KOPT-K1 (cell line): ENCODE measurements around the gene HNRNPA3.
A peak's percentile ranks its signal among the peaks of the same experiment; 100 is the strongest.
"Not testable (repeated sequence)": the region's sequence is repeated elsewhere in the genome, so short reads cannot be mapped to it uniquely, and the experiment has no call there.

ENCODE experiments used
- H3K27ac ChIP-seq: fragments of 200-600 bp; sonication (generic); 2 replicates; pipeline ENCODE4 v1.5.1; 2016; ENCODE audit warnings: antibody characterized with exemption, mild to moderate bottlenecking, low read depth, low read length; ENCODE audit not compliant: poor library complexity, severe bottlenecking
- H3K36me3 ChIP-seq: fragments of 200-600 bp; sonication (generic); 2 replicates; pipeline ENCODE4 v1.5.1; 2017; ENCODE audit warnings: antibody characterized with exemption, mild to moderate bottlenecking, low read length, moderate library complexity; ENCODE audit not compliant: insufficient read depth
- H3K9me3 ChIP-seq: fragments of 200-600 bp; sonication (generic); 2 replicates; pipeline ENCODE4 v1.5.1; 2017; ENCODE audit warnings: antibody characterized with exemption, low read length, mild to moderate bottlenecking; ENCODE audit not compliant: insufficient read depth, poor library complexity, severe bottlenecking

HNRNPA3 gene

DNA sequence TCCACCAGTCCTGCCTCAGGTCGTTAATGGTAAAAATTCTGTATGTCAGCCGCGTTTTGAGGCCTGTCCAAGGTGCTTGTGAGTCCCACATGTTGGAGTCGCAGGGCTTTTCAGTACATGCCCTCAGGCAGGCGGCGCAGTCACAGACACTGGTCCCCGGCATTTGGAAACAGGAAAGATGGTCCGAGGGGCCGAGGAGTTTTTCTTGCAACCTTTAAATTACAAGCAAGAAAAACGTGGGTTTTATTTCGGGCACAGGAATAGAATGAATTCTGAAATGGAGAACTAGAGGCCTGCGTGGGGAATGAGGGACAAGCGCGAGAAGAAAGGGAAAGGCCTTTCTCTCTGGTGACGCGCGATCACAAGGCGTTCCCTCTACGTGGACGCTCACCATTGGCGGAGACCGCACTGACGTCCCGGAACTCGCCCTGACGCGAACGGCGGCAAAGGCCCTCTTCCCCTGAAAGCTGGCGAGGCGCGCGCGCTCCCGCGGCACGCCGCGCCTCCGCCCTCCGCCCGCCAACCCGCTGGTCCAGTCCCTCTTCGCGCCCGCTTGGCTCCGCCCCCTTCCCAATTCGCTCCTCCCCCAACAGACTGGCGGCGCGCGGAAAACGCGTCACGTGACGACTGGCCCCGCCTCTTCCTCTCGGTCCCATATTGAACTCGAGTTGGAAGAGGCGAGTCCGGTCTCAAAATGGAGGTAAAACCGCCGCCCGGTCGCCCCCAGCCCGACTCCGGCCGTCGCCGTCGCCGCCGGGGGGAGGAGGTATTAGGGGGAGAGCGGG is at the start of gene HNRNPA3:
Gene HNRNPA3, plus strand, starts transcription at position 689 of the 785 bp plus-strand sequence. Its CDS starts 6 bp downstream, at position 695.
- peaks cover 36% of the 10 kb centered on the region for H3K36me3 ChIP-seq
- no peaks in the 10 kb centered on the region for H3K9me3 ChIP-seq
- peak within 1 kb of the TSS; percentile 86 for H3K27ac ChIP-seq

- no peak overlapping the region for H3K27ac ChIP-seq
These were observed 48.5 kb upstream of the HNRNPA3 start for GRCh38 chr2:177164131-177164530.

DNA sequence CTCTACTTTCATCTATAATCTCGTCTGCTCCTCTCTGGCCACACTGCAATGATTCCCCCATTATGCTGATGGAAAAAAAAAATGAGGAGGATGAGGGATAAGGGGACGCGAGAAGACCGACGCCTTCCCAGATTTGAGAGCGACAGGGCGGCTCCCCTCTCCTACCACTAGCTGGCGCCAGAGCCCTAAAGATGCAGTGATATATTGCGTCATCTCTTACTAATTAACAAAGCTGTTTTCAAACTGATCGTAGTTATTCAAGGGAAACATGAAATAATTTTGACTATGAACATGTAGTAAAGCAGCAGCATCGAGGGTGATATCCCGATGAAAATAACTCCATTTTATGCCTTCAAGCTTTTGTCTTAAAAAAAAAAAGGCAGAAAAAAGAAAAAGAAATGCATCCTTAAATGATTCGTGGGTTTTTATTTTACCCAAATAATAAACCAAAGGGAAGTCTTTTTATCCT is 48.0 kb upstream of the HNRNPA3 start:
- no peaks in the 10 kb centered on the region for H3K36me3 ChIP-seq
- H3K27ac ChIP-seq, result no peak overlapping the region
- H3K9me3 ChIP-seq, result no peaks in the 10 kb centered on the region

More at GRCh38 chr2:177164131-177164530, 48.5 kb upstream of the HNRNPA3 start:
- Histone ChIP-seq H3K9me3 (no peaks in the 10 kb centered on the region), H3K36me3 (no peaks in the 10 kb centered on the region)

GRCh38 chr2:177165061-177165583 is 47.5 kb upstream of the HNRNPA3 start:
- H3K9me3 ChIP-seq, result no peaks in the 10 kb centered on the region
- no peak overlapping the region for H3K27ac ChIP-seq
- H3K36me3 ChIP-seq, result no peaks in the 10 kb centered on the region

GRCh38 chr2:177165721-177166711 is 46.6 kb upstream of the HNRNPA3 start:
- Histone ChIP-seq H3K9me3 (no peaks in the 10 kb centered on the region), H3K36me3 (no peaks in the 10 kb centered on the region), H3K27ac (no peak overlapping the region)

GRCh38 chr2:177169810-177170514 is 42.6 kb upstream of the HNRNPA3 start:
- Histone ChIP-seq H3K36me3 (no peaks in the 10 kb centered on the region), H3K27ac (no peak overlapping the region), H3K9me3 (no peaks in the 10 kb centered on the region)

DNA sequence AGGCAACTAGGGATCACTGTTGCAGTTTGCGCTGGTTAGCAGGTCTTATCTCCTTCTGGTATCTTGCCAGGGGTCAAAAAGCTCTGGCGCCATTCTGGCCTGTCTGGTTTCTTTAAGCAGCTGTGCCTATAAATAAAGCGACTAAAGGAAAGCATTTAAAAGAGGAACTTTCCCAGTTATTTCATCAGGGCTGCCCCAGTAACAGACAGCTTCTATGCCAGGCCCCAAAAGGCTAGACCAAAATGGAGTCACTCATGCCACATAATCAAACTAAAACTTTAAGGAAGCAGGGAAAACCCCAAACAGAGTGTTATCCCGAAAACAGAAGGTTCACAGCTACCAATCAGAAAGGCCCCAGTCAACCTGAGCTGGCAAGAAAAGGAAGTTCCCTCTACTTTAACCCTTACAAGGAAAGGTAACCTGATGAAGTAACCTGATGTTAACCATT is 41.2 kb upstream of the HNRNPA3 start:
- H3K9me3 ChIP-seq, result no peaks in the 10 kb centered on the region
- H3K27ac ChIP-seq, result no peak overlapping the region
- H3K36me3 ChIP-seq, result no peaks in the 10 kb centered on the region

DNA sequence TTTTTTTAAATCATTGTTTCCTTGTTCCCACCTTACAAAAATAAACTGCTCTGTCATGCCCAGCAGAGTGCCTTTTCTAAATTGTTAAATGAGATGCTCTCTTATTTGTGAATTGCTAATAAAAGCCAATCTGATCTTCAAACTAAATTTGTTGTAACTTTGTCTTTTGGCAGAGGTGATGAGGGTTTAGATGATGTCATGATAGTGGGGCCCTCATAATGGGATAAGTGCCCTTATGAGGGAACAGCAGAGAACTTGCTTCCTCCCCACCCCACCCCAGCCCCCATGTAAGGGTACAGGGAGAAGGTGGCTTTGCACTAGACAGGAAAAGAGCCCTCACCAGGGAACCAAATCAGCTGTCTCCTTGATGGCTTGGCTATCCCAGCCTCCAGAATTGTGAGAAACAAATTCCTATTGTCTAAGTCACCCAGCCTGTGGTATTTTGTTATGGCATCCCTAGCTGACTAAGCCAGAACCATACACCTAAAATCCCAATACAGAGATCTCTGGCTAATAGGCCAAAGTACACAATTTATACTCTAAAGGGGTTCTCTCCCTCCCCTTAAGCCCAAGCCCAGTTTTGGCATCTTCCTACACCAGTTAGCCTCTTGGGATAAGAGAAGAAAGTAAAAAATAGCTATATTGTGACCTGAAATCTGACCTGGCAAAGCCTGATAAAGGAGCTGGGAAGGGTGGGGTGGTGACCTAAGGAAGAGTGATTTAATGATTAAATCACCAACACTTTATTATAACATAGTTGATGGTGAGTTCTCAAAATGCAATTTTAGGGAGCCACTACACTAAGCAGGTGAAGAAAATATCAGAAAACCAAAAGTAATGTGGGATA is 40.3 kb upstream of the HNRNPA3 start:
- Histone ChIP-seq H3K27ac (no peak overlapping the region), H3K9me3 (no peaks in the 10 kb centered on the region), H3K36me3 (no peaks in the 10 kb centered on the region)

DNA sequence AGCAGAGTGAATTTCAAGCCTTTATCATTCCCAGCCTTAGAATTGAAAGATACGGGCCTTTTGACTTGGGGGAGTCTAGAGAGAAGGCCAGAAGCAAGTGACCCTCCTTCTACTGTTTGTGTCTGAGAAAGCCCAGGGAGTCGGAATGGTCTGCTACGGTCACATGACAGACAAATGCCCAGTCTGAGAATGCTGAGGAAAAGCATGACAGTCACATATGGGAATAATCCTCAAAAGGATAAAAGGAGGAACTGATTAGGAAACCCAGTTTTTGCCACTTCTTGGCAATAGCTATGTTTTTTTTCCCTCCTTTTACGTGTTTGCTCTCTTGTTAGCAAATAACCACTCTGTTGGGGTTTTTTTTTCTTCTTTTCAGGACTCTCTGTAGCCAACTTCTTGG is 38.1 kb upstream of the HNRNPA3 start:
- Histone ChIP-seq H3K9me3 (no peaks in the 10 kb centered on the region), H3K27ac (no peak overlapping the region), H3K36me3 (no peaks in the 10 kb centered on the region)

GRCh38 chr2:177175917-177176668 is 36.5 kb upstream of the HNRNPA3 start:
- no peaks in the 10 kb centered on the region for H3K9me3 ChIP-seq
- H3K27ac ChIP-seq, result no peak overlapping the region
- H3K36me3 ChIP-seq, result no peaks in the 10 kb centered on the region

DNA sequence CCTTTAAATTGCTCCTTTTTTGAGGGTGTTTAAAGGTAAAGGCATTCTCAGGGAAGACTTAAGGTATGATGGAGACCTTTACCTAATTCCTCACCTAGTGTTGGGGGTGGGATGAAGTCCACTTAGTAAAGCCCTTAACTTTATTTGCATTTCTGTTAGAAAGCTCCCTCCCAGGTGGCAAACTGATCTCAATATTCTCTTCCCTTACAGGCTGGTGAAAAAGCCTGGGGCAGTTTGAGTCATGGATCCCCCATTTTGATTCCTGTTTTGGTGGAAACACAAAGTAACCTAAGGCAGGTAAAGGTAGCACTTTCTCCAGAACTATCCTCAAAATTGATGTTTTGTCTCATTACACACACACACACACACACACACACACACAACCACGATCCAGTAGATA is 33.8 kb upstream of the HNRNPA3 start:
- Histone ChIP-seq H3K27ac (no peak overlapping the region), H3K9me3 (no peaks in the 10 kb centered on the region), H3K36me3 (no peaks in the 10 kb centered on the region)

- H3K9me3 ChIP-seq, result no peaks in the 10 kb centered on the region
- H3K27ac ChIP-seq, result no peak overlapping the region
These were observed 33.4 kb upstream of the HNRNPA3 start for GRCh38 chr2:177179227-177179626.

DNA sequence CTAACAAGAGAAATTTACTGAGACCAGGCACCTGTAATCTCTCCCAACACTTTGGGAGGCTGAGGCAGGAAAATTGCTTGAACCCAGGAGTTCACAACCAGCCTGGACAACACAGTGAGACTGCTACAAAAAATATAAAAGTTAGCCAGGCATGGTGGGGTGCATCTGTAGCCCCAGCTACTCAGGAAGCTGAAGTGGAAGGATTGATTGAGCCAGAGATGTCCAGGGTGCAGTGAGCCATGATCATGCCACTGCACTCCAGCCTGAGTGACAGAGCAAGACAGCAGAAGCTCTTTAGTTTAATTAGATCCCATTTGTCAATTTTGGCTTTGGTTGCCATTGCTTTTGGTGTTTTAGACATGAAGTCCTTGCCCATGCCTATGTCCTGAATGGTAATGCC is 32.9 kb upstream of the HNRNPA3 start:
- H3K36me3 ChIP-seq, H3K9me3 ChIP-seq, H3K27ac ChIP-seq: not testable (repeated sequence)

More at GRCh38 chr2:177179227-177179626, 33.4 kb upstream of the HNRNPA3 start:
- no peaks in the 10 kb centered on the region for H3K36me3 ChIP-seq
